Osteoblast (primary cell): ENCODE results near the gene MYH14. TPM values are rescaled to one million over a fixed set of nuclear protein-coding genes. Genes with fewer than 3 reads are reported as not detected.

Experiments
- DNase-seq: peaks from one replicate; pipeline ENCODE4 v3.0.0; 2011; ENCODE audit warnings: low spot score, mixed read lengths; ENCODE audit not compliant: insufficient read length; ENCODE audit errors: missing footprints
- H2AFZ ChIP-seq: 2 replicates; pipeline ENCODE4 v1.6.0; 2011; ENCODE audit warnings: mild to moderate bottlenecking, low read length
- H3K27ac ChIP-seq: 2 replicates; pipeline ENCODE4 v1.5.1; 2011; ENCODE audit warnings: mild to moderate bottlenecking, low read depth, low read length, moderate library complexity
- H3K27me3 ChIP-seq: 2 replicates; pipeline ENCODE4 v1.6.0; 2012; ENCODE audit warnings: mild to moderate bottlenecking, control low read depth, inconsistent platforms, low read length, moderate library complexity; ENCODE audit not compliant: insufficient read depth
- H3K36me3 ChIP-seq: 2 replicates; pipeline ENCODE4 v1.5.1; 2011; ENCODE audit warnings: mild to moderate bottlenecking, low read length, control low read depth, moderate library complexity; ENCODE audit not compliant: insufficient read depth
- H3K4me1 ChIP-seq: 2 replicates; pipeline ENCODE4 v1.5.1; 2011; ENCODE audit warnings: mild to moderate bottlenecking, low read length, control low read depth, moderate library complexity; ENCODE audit not compliant: insufficient read depth
- H3K4me2 ChIP-seq: 2 replicates; pipeline ENCODE4 v1.6.0; 2011; ENCODE audit warnings: mild to moderate bottlenecking, low read length; ENCODE audit not compliant: insufficient read depth
- H3K4me3 ChIP-seq: fragments of 200-600 bp; sonication (generic); 3 replicates; pipeline ENCODE4 v1.5.1; 2012; ENCODE audit warnings: mild to moderate bottlenecking, low read length, inconsistent platforms; ENCODE audit not compliant: insufficient read depth
- H3K79me2 ChIP-seq: 2 replicates; pipeline ENCODE4 v1.6.0; 2012; ENCODE audit warnings: mild to moderate bottlenecking, low read length, control low read depth, inconsistent platforms; ENCODE audit not compliant: insufficient read depth
- H3K9me3 ChIP-seq: 2 replicates; pipeline ENCODE4 v1.5.1; 2011; ENCODE audit warnings: low read depth, low read length, control low read depth
- H4K20me1 ChIP-seq: 2 replicates; pipeline ENCODE4 v1.6.0; 2012; ENCODE audit warnings: mild to moderate bottlenecking, low read length, control low read depth; ENCODE audit not compliant: insufficient read depth
- CTCF ChIP-seq: IDR thresholded peaks from 2 replicates; pipeline ENCODE4 v1.5.1; 2011; ENCODE audit warnings: mild to moderate bottlenecking, low read depth, low read length, moderate library complexity; ENCODE audit errors: extremely low read depth
- total RNA-seq: library from RNA; depleted of rRNA; stranded (reverse); fragments of >200 nt; gene quantifications from 2 replicates; pipeline ENCODE4 v1.2.3, GENCODE V29; 2012

MYH14 gene
- total RNA-seq, 1 donor = not detected

DNA sequence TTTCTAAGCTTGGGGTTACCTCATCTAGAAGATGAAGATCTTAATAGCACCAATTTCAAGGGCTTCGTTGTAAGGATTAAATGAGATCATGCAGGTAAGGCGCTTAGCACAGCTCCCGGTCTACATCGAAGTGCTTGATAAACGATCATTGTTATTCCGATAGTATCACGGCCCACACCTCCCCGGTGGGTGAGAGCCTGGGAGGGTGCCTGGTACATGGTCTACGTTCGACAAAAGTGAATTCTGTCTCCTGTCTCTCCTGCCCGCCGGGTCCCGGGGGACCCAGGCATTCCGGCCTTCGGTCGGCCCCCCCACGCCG, 501 bp upstream of the MYH14 start:
- no peak for DNase-seq
- no peak overlapping the region for H2AFZ ChIP-seq

GRCh38 chr19:50204081-50204428, 633 bp downstream of the MYH14 start:
- no peak overlapping the region for H3K4me3 ChIP-seq
- H2AFZ ChIP-seq = no peak overlapping the region
- no peak overlapping the region for H3K4me2 ChIP-seq
- TF ChIP-seq CTCF = no peak
- H3K4me1 ChIP-seq = no peaks in the 10 kb centered on the region
- no peak overlapping the region for H3K27ac ChIP-seq
- no peaks in the 10 kb centered on the region for H3K9me3 ChIP-seq
- no peaks in the 10 kb centered on the region for H3K79me2 ChIP-seq
- no peaks in the 10 kb centered on the region for H4K20me1 ChIP-seq
- H3K36me3 ChIP-seq = no peaks in the 10 kb centered on the region
- H3K27me3 ChIP-seq = peaks cover 18% of the 10 kb centered on the region
- peak; percentile 86 for DNase-seq

More for the DNA sequence above, 501 bp upstream of the MYH14 start:
- Histone ChIP-seq H3K36me3 (no peaks in the 10 kb centered on the region), H3K4me2 (no peak overlapping the region), H3K27me3 (peaks cover 18% of the 10 kb centered on the region), H3K79me2 (no peaks in the 10 kb centered on the region), H3K27ac (no peak overlapping the region), H4K20me1 (no peaks in the 10 kb centered on the region), H3K9me3 (no peaks in the 10 kb centered on the region), H3K4me1 (no peaks in the 10 kb centered on the region), H3K4me3 (no peak overlapping the region)
- no peak for TF ChIP-seq CTCF

- no peaks in the 10 kb centered on the region for H3K79me2 ChIP-seq
- H3K27ac ChIP-seq = no peak overlapping the region
- DNase-seq = peak; percentile 80
- H3K36me3 ChIP-seq = no peaks in the 10 kb centered on the region
- H2AFZ ChIP-seq = no peak overlapping the region
- no peaks in the 10 kb centered on the region for H3K4me1 ChIP-seq
- no peaks in the 10 kb centered on the region for H3K9me3 ChIP-seq
- no peak overlapping the region for H3K4me3 ChIP-seq
- no peaks in the 10 kb centered on the region for H4K20me1 ChIP-seq
- peaks cover 18% of the 10 kb centered on the region for H3K27me3 ChIP-seq
- H3K4me2 ChIP-seq = no peak overlapping the region
- TF ChIP-seq CTCF = no peak
Measured at GRCh38 chr19:50204811-50205675, 1.6 kb downstream of the MYH14 start.

DNA sequence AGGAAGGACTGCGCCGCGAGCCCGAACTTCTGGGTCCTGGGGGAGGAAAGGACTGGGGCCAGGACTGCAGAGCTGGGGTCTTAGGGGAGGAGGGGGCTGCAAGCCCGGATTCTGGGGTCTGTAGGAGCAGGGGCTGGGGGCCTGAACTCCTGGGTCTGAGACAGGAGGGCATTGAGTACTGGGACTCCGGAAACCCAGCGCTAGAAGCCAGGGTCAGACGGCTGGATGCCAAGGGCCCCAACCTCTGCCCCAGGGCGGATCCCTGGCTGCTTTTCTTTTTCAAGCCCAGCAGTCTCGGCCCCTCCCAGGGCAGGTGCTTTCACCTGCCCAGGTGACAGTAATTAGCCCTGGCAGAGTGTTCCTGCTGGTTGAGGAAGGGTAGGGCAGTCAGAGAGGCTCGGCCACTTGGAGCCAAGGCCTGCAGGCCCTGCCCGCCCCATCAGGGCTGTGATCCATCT, 2.3 kb downstream of the MYH14 start:
- Histone ChIP-seq H3K4me3 (no peak overlapping the region), H2AFZ (no peak overlapping the region)

More for the DNA sequence above, 2.3 kb downstream of the MYH14 start:
- DNase-seq = peak; percentile 49
- H4K20me1 ChIP-seq = no peaks in the 10 kb centered on the region
- no peaks in the 10 kb centered on the region for H3K9me3 ChIP-seq
- TF ChIP-seq CTCF = no peak
- H3K79me2 ChIP-seq = no peaks in the 10 kb centered on the region
- H3K27ac ChIP-seq = no peak overlapping the region
- H3K27me3 ChIP-seq = peaks cover 18% of the 10 kb centered on the region
- no peaks in the 10 kb centered on the region for H3K36me3 ChIP-seq
- no peak overlapping the region for H3K4me2 ChIP-seq
- no peaks in the 10 kb centered on the region for H3K4me1 ChIP-seq
